Tibial nerve (tissue), 4 donors: ENCODE measurements around the gene SMIM10L2A. TPM values are rescaled to one million over a fixed set of nuclear protein-coding genes. Genes with fewer than 3 reads are reported as not detected.

Source experiments
- DNase-seq, 2 donors: peaks; one replicate each; pipeline ENCODE4 v3.0.0-alpha.2; 2019; ENCODE audit warnings: low spot score in 2 of 2
- H3K27ac ChIP-seq, 4 donors: fragments of 200-600 bp; sonication (generic) in 3 of 4; one replicate each; pipeline ENCODE4 v1.5.1; 2017 to 2019; ENCODE audit warnings: mild to moderate bottlenecking in 1 of 4
- H3K27me3 ChIP-seq, 2 donors: fragments of 200-600 bp; sonication (generic) in 1 of 2; one replicate each; pipeline versions ENCODE4 v1.5.1 to v1.6.0; 2017 to 2019
- H3K36me3 ChIP-seq, 3 donors: fragments of 200-600 bp; sonication (generic); one replicate each; pipeline ENCODE4 v1.5.1; 2018 to 2019
- H3K4me1 ChIP-seq, 4 donors: fragments of 200-600 bp; sonication (generic) in 3 of 4; one replicate each; pipeline ENCODE4 v1.5.1; 2017 to 2019
- H3K4me3 ChIP-seq, 4 donors: fragments of 200-600 bp; sonication (generic) in 3 of 4; one replicate each; pipeline ENCODE4 v1.5.1; 2017 to 2019; ENCODE audit warnings: mild to moderate bottlenecking in 1 of 4, moderate library complexity in 1 of 4
- H3K9me3 ChIP-seq, 4 donors: fragments of 200-600 bp; sonication (generic) in 3 of 4; one replicate each; pipeline ENCODE4 v1.5.1; 2017 to 2019
- CTCF ChIP-seq, 5 experiments: fragments of 200-600 bp in 3 of 5; fragments of 450-650 bp in 2 of 5; sonication (generic) in 3 of 5; IDR thresholded peaks; one replicate each; pipeline ENCODE4 v1.5.1; 2016 to 2019; ENCODE audit warnings: antibody characterized with exemption in 5 of 5, mild to moderate bottlenecking in 3 of 5, moderate library complexity in 2 of 5
- EP300 ChIP-seq, 2 donors: sonication (generic); formaldehyde crosslinking; IDR thresholded peaks; one replicate each; pipeline ENCODE4 v1.6.1; 2017; ENCODE audit warnings: antibody characterized with exemption in 2 of 2, mild to moderate bottlenecking in 1 of 2
- POLR2A ChIP-seq, 2 donors: fragments of 450-650 bp; IDR thresholded peaks; one replicate each; pipeline ENCODE4 v1.6.1; 2017; ENCODE audit warnings: antibody characterized with exemption in 2 of 2, mild to moderate bottlenecking in 2 of 2, moderate library complexity in 2 of 2
- WGBS, 2 donors: methylation state at CpG; one replicate each; pipeline ENCODE4 v1.1.5; 2018; 5-methylcytosine and 5-hydroxymethylcytosine counted together
- total RNA-seq, 4 donors: library from RNA; depleted of rRNA; stranded (reverse); fragments of >200 nt; gene quantifications; one replicate each; pipeline ENCODE4 v1.1.0, GENCODE V29; 2016

SMIM10L2A gene
- total RNA-seq, 4 donors from 2014 or later = 0.78 to 3.5 (median 1.5) TPM

- H3K4me1 ChIP-seq = no peaks in the 10 kb centered on the region
- no peak overlapping the region for H3K4me3 ChIP-seq
- H3K9me3 ChIP-seq = no peaks in the 10 kb centered on the region
- no peaks in the 10 kb centered on the region for H3K36me3 ChIP-seq
- H3K27me3 ChIP-seq = no peaks in the 10 kb centered on the region
- no peak for DNase-seq
- no peak for TF ChIP-seq EP300 (IDR thresholded peaks at IDR 0.05)
- TF ChIP-seq POLR2A (IDR thresholded peaks at IDR 0.05) = no peak
- TF ChIP-seq CTCF (IDR thresholded peaks at IDR 0.05) = no peak
- no peak overlapping the region for H3K27ac ChIP-seq
These were observed 10.1 kb downstream of the SMIM10L2A start for GRCh38 chrX:135431886-135432285.

- no peak overlapping the region for H3K4me3 ChIP-seq
- no peak overlapping the region for H3K27ac ChIP-seq
- H3K27me3 ChIP-seq = no peaks in the 10 kb centered on the region
- TF ChIP-seq EP300 (IDR thresholded peaks at IDR 0.05) (no peak), CTCF (IDR thresholded peaks at IDR 0.05) (no peak), POLR2A (IDR thresholded peaks at IDR 0.05) (no peak)
- WGBS, 2 donors = 76 to 77% methylated on average over 12 to 13 of the region's 13 CpGs
- DNase-seq = no peak
- no peaks in the 10 kb centered on the region for H3K9me3 ChIP-seq
- no peaks in the 10 kb centered on the region for H3K36me3 ChIP-seq
- no peaks in the 10 kb centered on the region for H3K4me1 ChIP-seq
These were observed 10.7 kb downstream of the SMIM10L2A start for GRCh38 chrX:135432453-135432852.

DNA sequence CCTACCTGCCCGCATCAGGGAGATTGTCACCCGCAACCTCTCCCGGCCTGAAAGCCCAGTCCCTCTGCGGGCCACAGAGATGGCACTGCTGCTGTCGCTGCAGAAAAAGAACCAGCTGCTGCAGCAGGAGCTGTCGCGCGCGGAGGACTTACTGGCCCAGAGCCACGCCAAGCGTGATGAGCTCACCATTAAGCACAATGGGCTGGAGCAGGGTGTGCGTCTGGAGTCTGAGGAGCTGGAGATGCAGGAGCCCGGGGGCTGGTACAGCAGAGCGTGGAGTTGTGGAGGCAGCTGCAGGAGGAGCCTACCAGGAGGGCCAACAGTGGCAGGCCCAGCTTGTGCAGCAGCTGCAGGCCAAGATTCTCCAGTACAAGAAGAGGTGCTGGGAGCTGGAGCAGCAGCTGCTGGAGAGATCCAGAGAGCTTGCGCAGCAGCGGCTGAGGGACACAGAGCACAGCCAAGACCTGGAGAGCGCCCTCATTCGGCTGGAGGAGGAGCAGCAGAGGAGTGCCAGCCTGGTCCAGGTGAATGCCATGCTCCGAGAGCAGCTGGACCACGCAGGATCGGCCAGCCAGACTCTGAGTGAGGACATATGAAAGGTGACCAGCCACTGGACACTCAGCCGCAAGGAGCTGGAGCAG, 11.3 kb downstream of the SMIM10L2A start:
- H3K4me3 ChIP-seq = no peak overlapping the region
- DNase-seq = no peak
- no peak overlapping the region for H3K27ac ChIP-seq
- H3K27me3 ChIP-seq = no peaks in the 10 kb centered on the region
- WGBS, 2 donors = 87 to 93% methylated on average over 10 to 22 of the region's 22 CpGs
- no peaks in the 10 kb centered on the region for H3K36me3 ChIP-seq
- no peaks in the 10 kb centered on the region for H3K4me1 ChIP-seq
- H3K9me3 ChIP-seq = no peaks in the 10 kb centered on the region
- no peak for TF ChIP-seq CTCF (IDR thresholded peaks at IDR 0.05)
- TF ChIP-seq EP300 (IDR thresholded peaks at IDR 0.05) = no peak
- no peak for TF ChIP-seq POLR2A (IDR thresholded peaks at IDR 0.05)

GRCh38 chrX:135433531-135434257, 11.9 kb downstream of the SMIM10L2A start:
- H3K27me3 ChIP-seq = no peaks in the 10 kb centered on the region
- no peak overlapping the region for H3K27ac ChIP-seq
- no peak for DNase-seq
- 95 to 96% methylated on average over 14 to 37 of the region's 37 CpGs for WGBS, 2 donors
- no peaks in the 10 kb centered on the region for H3K9me3 ChIP-seq
- H3K36me3 ChIP-seq = no peaks in the 10 kb centered on the region
- TF ChIP-seq CTCF (IDR thresholded peaks at IDR 0.05) = no peak
- TF ChIP-seq EP300 (IDR thresholded peaks at IDR 0.05) = no peak
- TF ChIP-seq POLR2A (IDR thresholded peaks at IDR 0.05) = no peak
- no peak overlapping the region for H3K4me3 ChIP-seq
- no peaks in the 10 kb centered on the region for H3K4me1 ChIP-seq
